H4 (cell line): ENCODE measurements around the gene PAX5. TPM values are rescaled to one million over a fixed set of nuclear protein-coding genes. Genes with fewer than 3 reads are reported as not detected.
A peak's percentile ranks its signal among the peaks of the same experiment; 100 is the strongest.
"Not testable (repeated sequence)": the region's sequence is repeated elsewhere in the genome, so short reads cannot be mapped to it uniquely, and the experiment has no call there.

Experiments
- DNase-seq: peaks from one replicate; pipeline ENCODE4 v3.0.0-alpha.2; 2015; ENCODE audit warnings: low spot score
- total RNA-seq: library from RNA; depleted of rRNA; stranded (reverse); fragments of >200 nt; shearing (Covaris generic); gene quantifications from 2 replicates; pipeline ENCODE4 v1.2.3, GENCODE V29; 2014; rRNA removed

The PAX5 gene
- not detected in 2 replicates for total RNA-seq

- no peak for DNase-seq
Observed at GRCh38 chr9:37033682-37034304, at the start of gene PAX5. TSS of gene PAX5 (minus strand) at chr9:37034268. CDS start at chr9:37034031, 237 bp downstream.

GRCh38 chr9:37083654-37084053 lies 49.6 kb upstream of the PAX5 start:
- no peak for DNase-seq

- DNase-seq = no peak
Observed at GRCh38 chr9:37082214-37082765, 48.2 kb upstream of the PAX5 start.

GRCh38 chr9:37081507-37081906 lies 47.4 kb upstream of the PAX5 start:
- DNase-seq = not testable (repeated sequence)

GRCh38 chr9:37080165-37080628 lies 46.1 kb upstream of the PAX5 start:
- not testable (repeated sequence) for DNase-seq

- DNase-seq = peak; percentile 96
Observed at GRCh38 chr9:37079370-37080164, 45.5 kb upstream of the PAX5 start.

- DNase-seq = not testable (repeated sequence)
Observed at GRCh38 chr9:37074790-37075189, 40.7 kb upstream of the PAX5 start.

GRCh38 chr9:37066139-37066725 lies 32.2 kb upstream of the PAX5 start:
- DNase-seq = no peak

GRCh38 chr9:37062336-37062735 lies 28.3 kb upstream of the PAX5 start:
- no peak for DNase-seq

- DNase-seq = no peak
Observed at GRCh38 chr9:37061768-37062167, 27.7 kb upstream of the PAX5 start.

GRCh38 chr9:37060833-37061232 lies 26.8 kb upstream of the PAX5 start:
- DNase-seq = no peak

- no peak for DNase-seq
Observed at GRCh38 chr9:37056046-37056920, 22.2 kb upstream of the PAX5 start.

GRCh38 chr9:37054363-37054720 lies 20.3 kb upstream of the PAX5 start:
- DNase-seq = not testable (repeated sequence)

GRCh38 chr9:37053684-37054362 lies 19.8 kb upstream of the PAX5 start:
- DNase-seq = no peak

- no peak for DNase-seq
Observed at GRCh38 chr9:37046683-37047082, 12.6 kb upstream of the PAX5 start.

GRCh38 chr9:37042421-37042820 lies 8.4 kb upstream of the PAX5 start:
- DNase-seq = no peak

- DNase-seq = no peak
Observed at GRCh38 chr9:37040508-37041127, 6.5 kb upstream of the PAX5 start.

GRCh38 chr9:37038943-37039464 lies 4.9 kb upstream of the PAX5 start:
- no peak for DNase-seq

- no peak for DNase-seq
Observed at GRCh38 chr9:37038302-37038942, 4.4 kb upstream of the PAX5 start.
